GM21619 (cell line): Measurements from ENCODE around the gene FNTB.
"Not testable (repeated sequence)": the region's sequence is repeated elsewhere in the genome, so short reads cannot be mapped to it uniquely, and the experiment has no call there.

Experiments
- ATAC-seq: cut with Tn5 transposase; IDR thresholded peaks from one replicate; pipeline ENCODE4 v1.9.1; 2021; ENCODE audit not compliant: unreplicated experiment

Gene FNTB

GRCh38 chr14:65080960-65081747 is 94.5 kb downstream of the FNTB start:
- ATAC-seq: no peak

DNA sequence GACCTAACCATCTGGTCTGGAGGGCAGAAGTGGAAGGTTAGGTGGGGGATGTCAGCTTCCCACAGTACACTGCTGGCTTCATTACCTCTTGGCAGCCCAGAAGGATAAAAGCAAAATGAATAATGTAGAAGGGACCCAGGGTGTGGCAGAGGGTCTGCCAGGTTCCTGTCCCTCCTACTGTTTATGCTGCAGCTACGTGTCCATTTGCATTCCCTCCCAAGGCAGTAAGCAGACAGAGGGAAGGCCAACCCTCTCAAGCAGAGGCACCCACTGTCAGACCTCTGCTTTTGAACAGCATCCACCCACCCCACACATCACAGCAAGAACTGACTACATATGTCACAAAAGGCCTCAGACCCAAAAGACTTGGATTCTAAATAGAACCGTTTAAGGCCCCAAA is 96.2 kb downstream of the FNTB start:
- ATAC-seq: no peak

DNA sequence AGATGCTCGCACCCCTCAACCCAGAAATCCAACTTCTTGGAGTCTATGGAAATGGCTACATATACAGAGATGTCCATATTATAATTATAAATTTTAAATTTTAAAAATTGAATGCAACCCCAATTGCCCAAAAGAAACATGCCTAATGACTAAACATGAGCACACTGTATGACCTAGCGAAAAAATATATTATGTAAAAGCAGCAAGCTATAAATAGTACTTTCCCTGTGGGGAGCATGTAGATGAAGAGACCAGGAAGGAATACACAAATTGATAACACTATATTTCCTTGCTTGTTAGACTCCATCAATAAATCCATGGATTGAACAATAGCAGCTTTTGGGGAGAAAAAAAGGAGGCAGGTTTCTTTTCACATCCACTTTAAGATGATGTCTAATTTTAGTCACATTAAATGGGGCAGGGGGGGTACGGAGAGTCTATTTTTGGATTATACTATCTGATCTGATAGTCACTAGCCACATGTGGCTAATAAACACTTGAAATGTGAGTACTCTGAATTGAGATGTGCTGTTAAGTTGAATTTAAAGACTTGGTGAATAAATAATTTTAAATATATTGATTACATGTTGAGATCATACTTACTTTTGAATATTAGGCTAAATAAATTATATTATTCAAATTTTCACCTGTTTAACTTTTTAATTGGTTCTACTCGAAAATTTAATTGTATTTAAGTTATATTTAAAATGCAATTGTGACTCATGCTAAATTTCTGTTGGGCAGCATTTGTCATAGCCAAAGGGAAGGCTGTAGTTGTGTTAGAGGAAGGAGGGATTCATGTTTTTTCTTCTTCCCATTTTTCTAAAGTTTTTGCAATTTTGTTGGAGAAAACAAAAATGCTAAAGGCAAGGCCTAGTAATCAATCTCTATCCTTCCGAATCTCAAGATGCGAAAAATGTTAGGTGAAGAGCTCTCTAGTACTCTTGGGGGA is 98.1 kb downstream of the FNTB start:
- no peak for ATAC-seq

GRCh38 chr14:65086686-65087085 is 100.0 kb downstream of the FNTB start:
- ATAC-seq: not testable (repeated sequence)

- ATAC-seq: not testable (repeated sequence)
Measured at GRCh38 chr14:65087835-65088234, 101.1 kb downstream of the FNTB start.

- ATAC-seq: no peak
Measured at GRCh38 chr14:65092349-65092748, 105.7 kb downstream of the FNTB start.

DNA sequence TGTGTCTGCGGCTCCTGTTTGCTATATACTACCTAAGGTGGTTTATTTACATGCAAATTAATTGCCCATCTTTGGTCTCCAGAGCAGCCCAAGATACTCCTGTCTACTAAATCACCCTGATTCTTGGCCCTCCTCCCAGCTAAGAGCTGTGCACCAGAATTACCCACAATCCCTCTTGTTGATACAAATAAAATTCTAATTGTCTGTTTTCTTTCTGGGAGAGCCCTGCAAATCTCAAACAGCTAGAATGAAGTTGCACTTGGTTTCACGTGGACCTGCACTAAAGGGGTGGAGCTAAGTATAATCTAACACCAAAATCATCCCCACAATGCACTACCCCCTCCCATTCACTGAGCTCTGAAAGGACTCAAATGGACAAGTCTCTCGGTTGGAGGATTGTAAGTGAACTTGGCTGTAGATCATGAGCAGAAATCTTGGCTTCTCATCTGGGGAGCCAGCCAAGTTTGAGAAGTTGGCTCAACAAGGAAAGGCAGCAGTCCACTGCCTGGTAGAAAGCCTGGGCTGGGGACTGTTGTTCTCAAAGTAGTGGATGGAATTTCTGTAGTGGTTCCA is 109.0 kb downstream of the FNTB start:
- ATAC-seq: no peak

DNA sequence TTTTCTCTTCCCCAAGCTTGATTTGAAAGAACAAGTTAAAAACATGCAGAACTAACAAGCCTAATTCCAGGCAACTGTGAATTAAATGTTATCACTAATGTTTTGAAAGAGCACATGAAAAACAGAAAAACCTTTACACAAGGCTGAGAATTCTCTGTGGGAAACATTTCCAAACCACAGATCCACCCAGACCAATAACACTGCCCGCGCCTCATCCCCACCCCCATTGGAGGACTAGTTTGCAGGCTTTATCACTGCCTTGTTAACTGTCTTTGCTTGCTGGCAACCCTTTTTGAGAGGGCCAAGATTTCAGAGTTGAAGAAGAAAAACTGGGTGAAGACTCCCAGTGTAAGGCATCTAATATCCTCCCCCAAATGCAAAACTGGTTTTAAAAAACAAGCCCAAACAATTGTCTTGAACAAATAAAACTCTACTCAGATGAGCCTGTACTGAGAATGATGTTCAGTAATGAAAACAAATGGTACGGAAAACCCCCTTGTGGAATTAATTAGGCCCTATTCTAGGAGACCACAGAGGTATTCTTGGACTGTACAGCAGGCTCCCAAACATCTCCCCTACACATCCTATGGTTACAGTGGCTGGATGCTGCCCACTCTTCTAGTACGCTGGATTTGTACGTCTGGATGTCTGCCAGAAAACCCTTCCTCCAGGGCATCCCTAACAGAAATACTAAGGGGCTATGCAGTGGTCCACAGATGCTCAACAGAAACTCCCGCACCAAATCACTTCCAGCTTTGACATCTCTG is 109.8 kb downstream of the FNTB start:
- ATAC-seq: no peak

GRCh38 chr14:65098586-65098985 is 111.9 kb downstream of the FNTB start:
- no peak for ATAC-seq

GRCh38 chr14:65100922-65101541 is 114.3 kb downstream of the FNTB start:
- ATAC-seq: no peak

GRCh38 chr14:65101631-65102440 is 115.1 kb downstream of the FNTB start:
- ATAC-seq: no peak

- peak; percentile 78 for ATAC-seq
Measured at GRCh38 chr14:65102441-65103149, 115.9 kb downstream of the FNTB start, which contains the start of gene MAX. MAX (minus strand) TSS chr14:65102517; CDS start chr14:65102339, 178 bp downstream.

DNA sequence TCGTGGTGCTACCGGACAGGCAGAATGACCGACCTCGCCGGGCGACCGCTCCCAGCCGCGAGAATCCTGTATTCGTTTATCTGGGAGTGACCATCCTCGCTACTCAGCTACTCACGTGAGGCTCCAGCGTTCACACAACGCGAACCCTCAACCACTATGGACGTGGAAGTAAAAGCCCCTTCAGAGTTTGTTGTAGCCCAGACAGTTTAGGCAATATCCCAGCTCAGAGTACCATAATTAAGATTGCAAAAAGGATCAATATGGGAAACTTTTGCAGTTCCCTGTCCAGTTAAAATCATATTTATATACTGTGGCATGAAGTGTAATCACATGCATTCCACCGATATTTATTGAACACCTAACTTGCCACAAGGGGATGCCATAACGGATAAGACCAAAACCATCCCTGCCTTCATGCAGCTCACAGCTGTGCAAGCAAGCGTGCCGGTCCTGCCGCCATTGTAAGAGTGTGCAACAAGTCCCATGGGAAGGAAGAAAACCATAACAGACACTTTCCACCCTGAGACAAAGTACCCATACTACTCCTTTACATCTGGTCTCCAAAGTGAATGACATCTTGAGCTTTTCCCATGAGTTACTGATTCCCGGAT is 116.6 kb downstream of the FNTB start:
- ATAC-seq: no peak

DNA sequence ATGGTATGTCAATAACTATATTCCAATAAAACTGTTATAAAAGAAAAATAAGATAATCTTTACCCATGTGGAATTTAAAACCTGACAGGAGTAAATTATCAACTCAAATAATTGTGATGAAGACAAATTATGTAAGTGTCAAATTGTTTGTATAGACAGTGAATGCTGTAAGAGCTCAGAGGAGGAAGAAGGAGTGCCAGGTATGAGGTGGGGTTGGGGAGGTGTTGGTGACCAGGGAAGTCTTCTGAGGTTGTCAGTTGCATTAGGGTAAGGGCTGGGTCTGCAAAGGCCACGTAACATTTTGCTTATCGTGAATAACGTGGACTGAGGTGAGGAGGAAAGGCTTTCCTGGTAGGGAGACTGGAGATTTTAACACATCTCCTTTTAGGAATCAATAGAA is 118.1 kb downstream of the FNTB start:
- no peak for ATAC-seq

DNA sequence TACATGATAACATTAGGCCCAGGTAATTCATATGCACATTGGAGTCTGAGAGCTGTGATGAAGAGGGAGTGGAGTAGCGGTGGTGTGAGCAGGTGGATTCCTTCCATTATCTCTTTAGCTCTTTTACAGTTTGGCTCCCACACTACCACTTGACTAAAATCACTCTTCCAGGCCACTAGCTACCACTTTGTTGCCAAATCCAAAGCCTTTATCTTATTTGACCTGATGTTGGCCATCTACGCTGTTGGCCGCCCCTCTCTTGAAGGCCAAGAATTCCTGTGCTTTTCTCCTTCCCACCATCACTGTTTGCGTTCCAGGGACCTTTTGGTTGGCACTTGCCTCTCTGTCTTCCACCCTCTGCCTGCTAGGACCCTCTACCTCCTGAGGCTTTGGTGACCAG is 119.6 kb downstream of the FNTB start:
- no peak for ATAC-seq

- ATAC-seq: no peak
Measured at GRCh38 chr14:65106736-65107135, 120.0 kb downstream of the FNTB start.

DNA sequence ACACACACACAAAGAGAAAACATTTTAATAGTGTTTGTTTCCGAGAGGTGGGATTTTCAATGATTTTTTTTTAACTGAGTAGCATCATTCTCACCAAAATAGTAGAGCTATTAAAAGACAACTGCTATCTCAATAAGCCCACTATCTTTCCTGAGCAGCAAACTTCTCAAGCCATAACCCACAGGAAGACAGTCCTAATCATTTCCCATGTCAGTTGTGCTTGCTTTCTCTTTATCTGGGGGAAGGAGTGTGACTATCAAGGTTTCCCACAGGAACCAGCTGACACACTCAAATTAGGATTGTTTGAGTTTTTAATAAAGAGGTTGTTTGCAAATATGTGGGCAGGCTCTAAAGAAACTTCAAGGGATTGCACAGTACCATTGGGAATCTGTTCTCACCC is 120.5 kb downstream of the FNTB start:
- no peak for ATAC-seq

GRCh38 chr14:65109357-65109756 is 122.7 kb downstream of the FNTB start:
- no peak for ATAC-seq
